ENCODE measurements around the gene PDE4D.

The PDE4D gene

GRCh38 chr5:59236448-59236847, 657.1 kb downstream of the PDE4D start:
- H3K23ac ChIP-seq (ENCODE audit: low read length in 2 of 2): no peak overlapping the region
- H3K4me1 ChIP-seq (ENCODE audit: control insufficient read depth, insufficient read depth, low read depth, low read length): peaks cover 4% of the 10 kb centered on the region
- 94% methylated on average over 5 of the region's 7 CpGs for WGBS
- no peak overlapping the region for H3K4ac ChIP-seq (ENCODE audit: low read depth in 1 of 2, low read length in 2 of 2)
- H3K79me1 ChIP-seq (replicated peaks; ENCODE audit: low read length, poor library complexity, severe bottlenecking): peaks cover 1% of the 10 kb centered on the region
- H3K36me3 ChIP-seq (ENCODE audit: control insufficient read depth in 1 of 2, insufficient read depth in 2 of 2, low read depth in 1 of 2, low read length in 2 of 2): no peaks in the 10 kb centered on the region
- no peak overlapping the region for H3K4me3 ChIP-seq (ENCODE audit: insufficient read depth in 1 of 2, low read depth in 1 of 2, low read length in 2 of 2)
- no peak overlapping the region for H4K91ac ChIP-seq (ENCODE audit: low read length)
- no peak overlapping the region for H3K27ac ChIP-seq (ENCODE audit: low read length, poor library complexity, severe bottlenecking)
- H2BK120ac ChIP-seq (ENCODE audit: low read depth, low read length): no peak overlapping the region
- no peak overlapping the region for H4K8ac ChIP-seq (ENCODE audit: low read length)
- H2BK15ac ChIP-seq (ENCODE audit: low read depth, poor library complexity, severe bottlenecking): no peak overlapping the region
- H3K9ac ChIP-seq (ENCODE audit: low read length): no peak overlapping the region
- no peak overlapping the region for H3K18ac ChIP-seq (ENCODE audit: low read depth in 1 of 2, low read length in 2 of 2)
- no peak overlapping the region for H2AFZ ChIP-seq (ENCODE audit: low read depth, low read length)
- no peaks in the 10 kb centered on the region for H3K9me3 ChIP-seq (ENCODE audit: control insufficient read depth, low read length)
- no peak for DNase-seq
- H3K4me2 ChIP-seq (ENCODE audit: low read length, poor library complexity, severe bottlenecking): no peak overlapping the region
- H2BK5ac ChIP-seq (ENCODE audit: low read depth, low read length, poor library complexity, severe bottlenecking): no peak overlapping the region
- no peak overlapping the region for H3K14ac ChIP-seq (ENCODE audit: low read length in 2 of 2)
- no peak overlapping the region for H2AK5ac ChIP-seq (ENCODE audit: low read length, severe bottlenecking)
- H3K27me3 ChIP-seq (ENCODE audit: control insufficient read depth in 1 of 2, insufficient read depth in 1 of 2, low read length in 2 of 2): no peaks in the 10 kb centered on the region
- H2BK12ac ChIP-seq (ENCODE audit: low read length in 2 of 2): no peak overlapping the region

DNA sequence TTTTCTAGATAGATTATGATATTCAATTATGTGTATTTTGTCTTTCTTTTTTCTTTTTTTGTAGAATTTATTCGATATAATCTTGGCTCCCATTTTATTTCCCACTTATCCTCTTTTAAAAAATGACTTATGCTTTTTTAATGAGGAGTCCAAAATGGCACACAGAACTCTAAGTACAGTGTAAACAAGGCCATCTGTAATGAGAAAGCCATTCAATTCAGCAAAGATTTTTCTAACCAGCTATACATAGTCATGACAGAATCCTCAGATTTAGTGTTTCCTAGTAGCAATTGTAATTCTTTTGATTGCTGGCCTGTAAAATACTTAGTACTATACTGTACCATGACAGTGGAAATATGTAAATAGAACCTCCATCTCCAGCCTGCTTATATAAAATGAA, 659.3 kb downstream of the PDE4D start:
- H3K36me3 ChIP-seq (ENCODE audit: control insufficient read depth in 1 of 2, insufficient read depth in 2 of 2, low read depth in 1 of 2, low read length in 2 of 2): no peaks in the 10 kb centered on the region
- no peak overlapping the region for H4K8ac ChIP-seq (ENCODE audit: low read length)
- no peak overlapping the region for H2AFZ ChIP-seq (ENCODE audit: low read depth, low read length)
- no peak overlapping the region for H3K23ac ChIP-seq (ENCODE audit: low read length in 2 of 2)
- peaks cover 2% of the 10 kb centered on the region for H3K4me1 ChIP-seq (ENCODE audit: control insufficient read depth, insufficient read depth, low read depth, low read length)
- H4K91ac ChIP-seq (ENCODE audit: low read length): no peak overlapping the region
- no peak overlapping the region for H2BK120ac ChIP-seq (ENCODE audit: low read depth, low read length)
- no peak overlapping the region for H3K18ac ChIP-seq (ENCODE audit: low read depth in 1 of 2, low read length in 2 of 2)
- no peak overlapping the region for H3K27ac ChIP-seq (ENCODE audit: low read length, poor library complexity, severe bottlenecking)
- H3K4me3 ChIP-seq (ENCODE audit: insufficient read depth in 1 of 2, low read depth in 1 of 2, low read length in 2 of 2): no peak overlapping the region
- H3K4me2 ChIP-seq (ENCODE audit: low read length, poor library complexity, severe bottlenecking): no peak overlapping the region
- WGBS: no CpG with 5 or more reads among the region's 1 CpG
- no peak overlapping the region for H2AK5ac ChIP-seq (ENCODE audit: low read length, severe bottlenecking)
- H3K9me3 ChIP-seq (ENCODE audit: control insufficient read depth, low read length): no peaks in the 10 kb centered on the region
- no peak overlapping the region for H3K4ac ChIP-seq (ENCODE audit: low read depth in 1 of 2, low read length in 2 of 2)
- H3K9ac ChIP-seq (ENCODE audit: low read length): no peak overlapping the region
- no peaks in the 10 kb centered on the region for H3K27me3 ChIP-seq (ENCODE audit: control insufficient read depth in 1 of 2, insufficient read depth in 1 of 2, low read length in 2 of 2)
- H3K14ac ChIP-seq (ENCODE audit: low read length in 2 of 2): no peak overlapping the region
- H2BK12ac ChIP-seq (ENCODE audit: low read length in 2 of 2): no peak overlapping the region
- H2BK5ac ChIP-seq (ENCODE audit: low read depth, low read length, poor library complexity, severe bottlenecking): no peak overlapping the region
- H2BK15ac ChIP-seq (ENCODE audit: low read depth, poor library complexity, severe bottlenecking): no peak overlapping the region
- DNase-seq: no peak
- no peaks in the 10 kb centered on the region for H3K79me1 ChIP-seq (replicated peaks; ENCODE audit: low read length, poor library complexity, severe bottlenecking)

GRCh38 chr5:59231221-59231931, 662.1 kb downstream of the PDE4D start:
- H2AFZ ChIP-seq (ENCODE audit: low read depth, low read length): no peak overlapping the region
- H3K79me1 ChIP-seq (replicated peaks; ENCODE audit: low read length, poor library complexity, severe bottlenecking): peaks cover 2% of the 10 kb centered on the region
- no peak overlapping the region for H3K23ac ChIP-seq (ENCODE audit: low read length in 2 of 2)
- no peaks in the 10 kb centered on the region for H3K27me3 ChIP-seq (ENCODE audit: control insufficient read depth in 1 of 2, insufficient read depth in 1 of 2, low read length in 2 of 2)
- H3K4me2 ChIP-seq (ENCODE audit: low read length, poor library complexity, severe bottlenecking): no peak overlapping the region
- no peak overlapping the region for H2BK12ac ChIP-seq (ENCODE audit: low read length in 2 of 2)
- H3K4ac ChIP-seq (ENCODE audit: low read depth in 1 of 2, low read length in 2 of 2): no peak overlapping the region
- H3K9me3 ChIP-seq (ENCODE audit: control insufficient read depth, low read length): no peaks in the 10 kb centered on the region
- H3K27ac ChIP-seq (ENCODE audit: low read length, poor library complexity, severe bottlenecking): no peak overlapping the region
- no peak overlapping the region for H3K18ac ChIP-seq (ENCODE audit: low read depth in 1 of 2, low read length in 2 of 2)
- DNase-seq: no peak
- H2AK5ac ChIP-seq (ENCODE audit: low read length, severe bottlenecking): no peak overlapping the region
- no peak overlapping the region for H2BK5ac ChIP-seq (ENCODE audit: low read depth, low read length, poor library complexity, severe bottlenecking)
- H4K8ac ChIP-seq (ENCODE audit: low read length): no peak overlapping the region
- no peak overlapping the region for H4K91ac ChIP-seq (ENCODE audit: low read length)
- peaks cover under 1% of the 10 kb centered on the region for H3K4me1 ChIP-seq (ENCODE audit: control insufficient read depth, insufficient read depth, low read depth, low read length)
- no peak overlapping the region for H2BK15ac ChIP-seq (ENCODE audit: low read depth, poor library complexity, severe bottlenecking)
- H3K4me3 ChIP-seq (ENCODE audit: insufficient read depth in 1 of 2, low read depth in 1 of 2, low read length in 2 of 2): no peak overlapping the region
- H3K14ac ChIP-seq (ENCODE audit: low read length in 2 of 2): no peak overlapping the region
- no peak overlapping the region for H3K9ac ChIP-seq (ENCODE audit: low read length)
- no peak overlapping the region for H2BK120ac ChIP-seq (ENCODE audit: low read depth, low read length)
- H3K36me3 ChIP-seq (ENCODE audit: control insufficient read depth in 1 of 2, insufficient read depth in 2 of 2, low read depth in 1 of 2, low read length in 2 of 2): no peaks in the 10 kb centered on the region
- WGBS: 95% methylated on average over 3 of the region's 7 CpGs

GRCh38 chr5:59222687-59223511, 670.6 kb downstream of the PDE4D start:
- Histone ChIP-seq H2BK5ac (ENCODE audit: low read depth, low read length, poor library complexity, severe bottlenecking) (no peak overlapping the region), H3K14ac (ENCODE audit: low read length in 2 of 2) (no peak overlapping the region), H2AK5ac (ENCODE audit: low read length, severe bottlenecking) (no peak overlapping the region), H3K27ac (ENCODE audit: low read length, poor library complexity, severe bottlenecking) (no peak overlapping the region), H3K36me3 (ENCODE audit: control insufficient read depth in 1 of 2, insufficient read depth in 2 of 2, low read depth in 1 of 2, low read length in 2 of 2) (no peaks in the 10 kb centered on the region), H3K18ac (ENCODE audit: low read depth in 1 of 2, low read length in 2 of 2) (no peak overlapping the region), H3K4me3 (ENCODE audit: insufficient read depth in 1 of 2, low read depth in 1 of 2, low read length in 2 of 2) (no peak overlapping the region), H2AFZ (ENCODE audit: low read depth, low read length) (no peak overlapping the region), H3K4ac (ENCODE audit: low read depth in 1 of 2, low read length in 2 of 2) (no peak overlapping the region), H4K8ac (ENCODE audit: low read length) (no peak overlapping the region), H3K4me1 (ENCODE audit: control insufficient read depth, insufficient read depth, low read depth, low read length) (no peaks in the 10 kb centered on the region), H3K23ac (ENCODE audit: low read length in 2 of 2) (no peak overlapping the region), H4K91ac (ENCODE audit: low read length) (no peak overlapping the region), H3K79me1 (replicated peaks; ENCODE audit: low read length, poor library complexity, severe bottlenecking) (no peaks in the 10 kb centered on the region), H3K9me3 (ENCODE audit: control insufficient read depth, low read length) (peaks cover 11% of the 10 kb centered on the region), H3K27me3 (ENCODE audit: control insufficient read depth in 1 of 2, insufficient read depth in 1 of 2, low read length in 2 of 2) (no peaks in the 10 kb centered on the region), H2BK12ac (ENCODE audit: low read length in 2 of 2) (no peak overlapping the region), H3K4me2 (ENCODE audit: low read length, poor library complexity, severe bottlenecking) (no peak overlapping the region), H3K9ac (ENCODE audit: low read length) (peak overlapping the region; percentile 19), H2BK120ac (ENCODE audit: low read depth, low read length) (no peak overlapping the region), H2BK15ac (ENCODE audit: low read depth, poor library complexity, severe bottlenecking) (no peak overlapping the region)
- DNase-seq: no peak

Measured in mesenchymal stem cell (in vitro differentiated cells and primary cell).